Bone marrow (tissue), 2 donors: ENCODE measurements around the gene SAMD4B.
A peak's percentile ranks its signal among the peaks of the same experiment; 100 is the strongest.

ENCODE experiments used
- DNase-seq, 2 donors: peaks; one replicate each; lab custom pipeline; 2025; lab: John Stamatoyannopoulos, UW

The SAMD4B gene

GRCh38 chr19:39334444-39334976 lies 7.7 kb upstream of the SAMD4B start:
- no peak for DNase-seq

- peak in 1 of 2 donors; percentile 59 for DNase-seq
Observed at GRCh38 chr19:39335168-39335548, 7.1 kb upstream of the SAMD4B start.

- no peak for DNase-seq
Observed at GRCh38 chr19:39336483-39336882, 5.7 kb upstream of the SAMD4B start.

- DNase-seq: no peak
Observed at GRCh38 chr19:39339674-39340073, 2.5 kb upstream of the SAMD4B start.

- DNase-seq: peak in 1 of 2 donors; percentile 62
Observed at GRCh38 chr19:39340156-39340555, 2.1 kb upstream of the SAMD4B start.

- DNase-seq: peak in 1 of 2 donors; percentile 35
Observed at GRCh38 chr19:39341129-39341718, 997 bp upstream of the SAMD4B start.

GRCh38 chr19:39342647-39343305 lies 555 bp downstream of the SAMD4B start:
- no peak for DNase-seq

- no peak for DNase-seq
Observed at GRCh38 chr19:39345956-39346355, 3.7 kb downstream of the SAMD4B start.

- DNase-seq: no peak
Observed at GRCh38 chr19:39347332-39348164, 5.3 kb downstream of the SAMD4B start.

GRCh38 chr19:39349326-39349725 lies 7.1 kb downstream of the SAMD4B start:
- DNase-seq: no peak

- DNase-seq: no peak
Observed at GRCh38 chr19:39350156-39350555, 7.9 kb downstream of the SAMD4B start.

GRCh38 chr19:39351537-39352064 lies 9.4 kb downstream of the SAMD4B start:
- no peak for DNase-seq

- DNase-seq: no peak
Observed at GRCh38 chr19:39352381-39353255, 10.4 kb downstream of the SAMD4B start.

- DNase-seq: no peak
Observed at GRCh38 chr19:39355253-39355652, 13.0 kb downstream of the SAMD4B start.

- no peak for DNase-seq
Observed at GRCh38 chr19:39356073-39356472, 13.9 kb downstream of the SAMD4B start.

- DNase-seq: no peak
Observed at GRCh38 chr19:39356647-39357046, 14.4 kb downstream of the SAMD4B start.

- no peak for DNase-seq
Observed at GRCh38 chr19:39359026-39359425, 16.8 kb downstream of the SAMD4B start.

- no peak for DNase-seq
Observed at GRCh38 chr19:39360599-39360998, 18.4 kb downstream of the SAMD4B start.

- DNase-seq: no peak
Observed at GRCh38 chr19:39362682-39363657, 20.7 kb downstream of the SAMD4B start.

GRCh38 chr19:39363901-39364457 lies 21.8 kb downstream of the SAMD4B start:
- no peak for DNase-seq
